Immature natural killer cell (primary cell): ENCODE results near the gene NPR3. TPM values are rescaled to one million over a fixed set of nuclear protein-coding genes. Genes with fewer than 3 reads are reported as not detected.

Source experiments
- DNase-seq, 3 donors: peaks; one replicate each; pipeline ENCODE4 v3.0.0; 2022; ENCODE audit warnings: mixed read lengths in 1 of 3
- H3K27ac Mint-ChIP-seq, 6 donors: one replicate each; pipeline ENCODE4 v1.8.0; 2020; ENCODE audit warnings: mixed read lengths in 6 of 6, mild to moderate bottlenecking in 5 of 6, inconsistent platforms in 4 of 6, moderate library complexity in 3 of 6
- H3K27me3 Mint-ChIP-seq, 3 donors: one replicate each; pipeline ENCODE4 v1.8.0; 2020 to 2021; ENCODE audit warnings: low read depth in 3 of 3, mild to moderate bottlenecking in 3 of 3, mixed read lengths in 3 of 3, moderate library complexity in 3 of 3, inconsistent platforms in 1 of 3
- H3K36me3 Mint-ChIP-seq, 3 donors: one replicate each; pipeline ENCODE4 v1.8.0; 2020; ENCODE audit warnings: mixed read lengths in 3 of 3, inconsistent platforms in 2 of 3, mild to moderate bottlenecking in 2 of 3
- H3K4me1 Mint-ChIP-seq, 2 donors: one replicate each; pipeline ENCODE4 v1.8.0; 2020; ENCODE audit warnings: inconsistent platforms in 2 of 2, mild to moderate bottlenecking in 2 of 2, mixed read lengths in 2 of 2, moderate library complexity in 1 of 2
- H3K4me3 Mint-ChIP-seq, 5 donors: one replicate each; pipeline ENCODE4 v1.8.0; 2020; ENCODE audit warnings: mild to moderate bottlenecking in 5 of 5, mixed read lengths in 5 of 5, inconsistent platforms in 3 of 5, moderate library complexity in 3 of 5
- H3K9me3 Mint-ChIP-seq, 6 donors: one replicate each; pipeline ENCODE4 v1.8.0; 2020; ENCODE audit warnings: mild to moderate bottlenecking in 6 of 6, mixed read lengths in 6 of 6, inconsistent platforms in 4 of 6, moderate library complexity in 3 of 6
- polyA plus RNA-seq, 3 donors: library from polyadenylated mRNA; unstranded; fragments of 300-500 nt; fragmentation: Illumina TruSeq; gene quantifications; one replicate each; pipeline ENCODE4 v1.2.3, GENCODE V29; 2021

The NPR3 gene
- polyA plus RNA-seq, 3 donors from 2014 or later = 0.04 TPM; not detected in 2

GRCh38 chr5:32753765-32754164, 42.6 kb downstream of the NPR3 start:
- H3K9me3 Mint-ChIP-seq = peaks cover 0 to 6% (median 1%) of the 10 kb centered on the region in 6 donors
- H3K27me3 Mint-ChIP-seq = peaks cover 3 to 5% (median 4%) of the 10 kb centered on the region in 3 donors
- H3K4me3 Mint-ChIP-seq = no peak overlapping the region
- no peaks in the 10 kb centered on the region for H3K36me3 Mint-ChIP-seq
- H3K27ac Mint-ChIP-seq = no peak overlapping the region
- no peak for DNase-seq
- H3K4me1 Mint-ChIP-seq = no peaks in the 10 kb centered on the region

DNA sequence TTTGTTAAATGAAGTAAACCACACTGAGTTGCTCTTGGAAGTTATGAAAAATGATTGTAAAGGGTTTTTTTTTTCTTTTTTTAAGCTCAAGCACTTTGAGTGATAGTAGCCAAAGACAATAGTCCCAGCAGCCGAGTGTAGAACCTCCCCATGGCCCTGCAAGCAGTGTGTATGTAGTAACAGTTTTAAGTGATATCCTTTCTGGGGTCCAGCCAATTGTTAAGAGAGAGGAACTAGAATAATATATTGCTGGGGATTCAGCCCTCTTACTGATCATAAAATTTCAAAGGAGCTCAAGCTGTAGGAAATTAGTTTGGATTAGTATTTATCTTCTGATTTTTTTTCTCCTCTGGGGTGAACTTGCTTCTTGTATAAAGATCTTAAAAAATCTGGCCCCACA, 43.2 kb downstream of the NPR3 start:
- Mint-ChIP-seq H3K4me3 (no peak overlapping the region), H3K4me1 (no peaks in the 10 kb centered on the region), H3K9me3 (peaks cover 0 to 6% (median 1%) of the 10 kb centered on the region in 6 donors), H3K27ac (no peak overlapping the region), H3K27me3 (peaks cover 3 to 5% (median 4%) of the 10 kb centered on the region in 3 donors), H3K36me3 (no peaks in the 10 kb centered on the region)
- DNase-seq = no peak

- no peak overlapping the region for H3K27ac Mint-ChIP-seq
- H3K9me3 Mint-ChIP-seq = peaks cover 0 to 8% (median 2%) of the 10 kb centered on the region in 6 donors
- no peak for DNase-seq
- peaks cover 0 to 2% of the 10 kb centered on the region in 2 donors for H3K4me1 Mint-ChIP-seq
- H3K36me3 Mint-ChIP-seq = no peaks in the 10 kb centered on the region
- H3K27me3 Mint-ChIP-seq = peaks cover 0 to 11% (median 5%) of the 10 kb centered on the region in 3 donors
- H3K4me3 Mint-ChIP-seq = peak overlapping the region in 3 of 5 donors; percentile 0 to 37 (median 28)
Observed at GRCh38 chr5:32760091-32760509, 49.0 kb downstream of the NPR3 start.

DNA sequence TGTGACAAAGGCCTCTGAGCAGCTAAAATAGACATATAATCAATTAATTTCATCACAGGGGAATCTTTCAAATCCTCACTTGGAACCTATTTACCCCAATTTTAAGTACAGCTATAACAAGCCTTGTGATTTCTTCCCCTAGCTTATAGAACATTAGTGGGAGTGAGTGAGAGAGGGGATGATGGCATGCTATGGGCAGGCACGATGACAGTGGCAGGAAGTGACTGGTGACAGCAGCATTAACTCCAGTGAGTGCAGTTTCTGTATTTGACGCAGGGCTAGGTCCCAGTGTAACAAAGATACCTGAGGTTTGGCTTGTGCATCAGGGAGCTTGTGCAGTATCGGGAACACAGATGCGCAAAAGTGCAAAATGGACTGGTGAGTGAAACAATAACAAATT, 54.1 kb downstream of the NPR3 start:
- H3K4me1 Mint-ChIP-seq = peaks cover 8% of the 10 kb centered on the region in 2 donors
- H3K36me3 Mint-ChIP-seq = no peaks in the 10 kb centered on the region
- H3K27ac Mint-ChIP-seq = no peak overlapping the region

GRCh38 chr5:32767948-32768467, 56.9 kb downstream of the NPR3 start:
- Mint-ChIP-seq H3K4me1 (peaks cover 22 to 23% of the 10 kb centered on the region in 2 donors), H3K36me3 (no peaks in the 10 kb centered on the region), H3K9me3 (peaks cover 0 to 8% (median 0%) of the 10 kb centered on the region in 6 donors), H3K27me3 (peaks cover 2 to 15% (median 2%) of the 10 kb centered on the region in 3 donors), H3K4me3 (no peak overlapping the region), H3K27ac (no peak overlapping the region)
- no peak for DNase-seq

More for the DNA sequence above, 54.1 kb downstream of the NPR3 start:
- Mint-ChIP-seq H3K27me3 (peaks cover 0 to 19% (median 8%) of the 10 kb centered on the region in 3 donors), H3K4me3 (no peak overlapping the region), H3K9me3 (peaks cover 0 to 8% (median 0%) of the 10 kb centered on the region in 6 donors)
- no peak for DNase-seq

DNA sequence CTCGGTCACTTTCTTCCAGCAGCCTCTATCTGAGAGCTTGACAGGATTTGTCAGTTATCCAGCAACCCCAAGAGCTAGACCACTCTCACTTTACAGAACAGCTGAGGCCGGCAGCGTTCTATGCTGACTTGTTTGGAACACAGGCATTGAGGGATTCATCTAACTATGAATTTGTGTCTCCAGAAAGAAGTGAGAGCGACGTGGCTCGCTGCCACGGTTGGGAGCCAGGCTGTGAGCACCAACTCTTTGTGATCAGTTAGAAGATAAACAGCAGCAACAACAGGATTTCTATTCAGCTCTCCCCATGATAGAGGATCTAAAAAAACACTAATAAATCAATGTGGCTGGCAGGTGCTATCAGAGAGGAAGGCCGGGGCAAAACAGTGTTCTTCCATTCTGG, 58.6 kb downstream of the NPR3 start:
- Mint-ChIP-seq H3K27ac (no peak overlapping the region), H3K9me3 (peaks cover 0 to 1% (median 0%) of the 10 kb centered on the region in 6 donors), H3K27me3 (peaks cover 1 to 16% (median 2%) of the 10 kb centered on the region in 3 donors), H3K4me3 (peak overlapping the region in 1 of 5 donors; percentile 15), H3K36me3 (peaks cover 0 to 4% (median 0%) of the 10 kb centered on the region in 3 donors), H3K4me1 (peaks cover 22 to 23% of the 10 kb centered on the region in 2 donors)
- DNase-seq = no peak

GRCh38 chr5:32770444-32770843, 59.3 kb downstream of the NPR3 start:
- Mint-ChIP-seq H3K27me3 (peaks cover 1 to 13% (median 2%) of the 10 kb centered on the region in 3 donors), H3K4me3 (peak overlapping the region in 3 of 5 donors; percentile 16 to 56 (median 40)), H3K36me3 (peaks cover 0 to 4% (median 0%) of the 10 kb centered on the region in 3 donors), H3K4me1 (peaks cover 22 to 23% of the 10 kb centered on the region in 2 donors), H3K9me3 (no peaks in the 10 kb centered on the region), H3K27ac (no peak overlapping the region)
- no peak for DNase-seq

- Mint-ChIP-seq H3K9me3 (no peaks in the 10 kb centered on the region), H3K27me3 (peaks cover 2 to 12% (median 3%) of the 10 kb centered on the region in 3 donors), H3K4me3 (peak overlapping the region in 3 of 5 donors; percentile 16 to 56 (median 40)), H3K27ac (peak overlapping the region in 1 of 6 donors; percentile 76), H3K4me1 (peaks cover 22 to 23% of the 10 kb centered on the region in 2 donors), H3K36me3 (peaks cover 0 to 4% (median 0%) of the 10 kb centered on the region in 3 donors)
- peak in 1 of 3 donors; percentile 2 for DNase-seq
Observed at GRCh38 chr5:32771037-32771436, 59.9 kb downstream of the NPR3 start.

DNA sequence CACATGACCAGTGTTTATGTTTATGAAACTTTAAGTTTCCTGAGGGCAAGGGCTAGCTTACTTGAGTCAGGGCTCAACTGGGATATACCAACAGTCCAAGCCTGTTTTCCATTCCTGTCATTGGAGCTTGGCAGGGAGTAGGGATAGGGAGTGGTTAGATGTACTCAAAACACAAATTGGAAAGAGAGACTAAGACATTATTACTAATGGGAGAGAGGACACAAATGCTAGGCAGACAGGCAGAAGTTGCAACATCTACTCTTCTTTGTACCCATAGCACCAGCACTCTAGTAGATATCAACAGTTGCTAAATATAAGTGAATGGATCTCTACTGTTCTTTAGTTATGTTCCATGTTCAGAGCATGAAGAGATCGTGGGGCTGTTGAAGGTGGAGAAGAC, 62.8 kb downstream of the NPR3 start:
- Mint-ChIP-seq H3K27ac (no peak overlapping the region), H3K36me3 (peaks cover 0 to 4% (median 0%) of the 10 kb centered on the region in 3 donors), H3K9me3 (no peaks in the 10 kb centered on the region), H3K27me3 (peaks cover 2 to 7% (median 3%) of the 10 kb centered on the region in 3 donors), H3K4me1 (peaks cover 22 to 23% of the 10 kb centered on the region in 2 donors), H3K4me3 (no peak overlapping the region)
- DNase-seq = no peak

GRCh38 chr5:32776200-32776599, 65.1 kb downstream of the NPR3 start:
- Mint-ChIP-seq H3K4me1 (peaks cover 4 to 5% of the 10 kb centered on the region in 2 donors), H3K4me3 (no peak overlapping the region), H3K27ac (no peak overlapping the region), H3K9me3 (no peaks in the 10 kb centered on the region), H3K27me3 (peaks cover 2 to 9% (median 3%) of the 10 kb centered on the region in 3 donors), H3K36me3 (peaks cover 0 to 4% (median 0%) of the 10 kb centered on the region in 3 donors)
- no peak for DNase-seq

GRCh38 chr5:32777222-32777621, 66.1 kb downstream of the NPR3 start:
- Mint-ChIP-seq H3K4me3 (no peak overlapping the region), H3K27me3 (peaks cover 0 to 9% (median 3%) of the 10 kb centered on the region in 3 donors), H3K9me3 (no peaks in the 10 kb centered on the region), H3K27ac (no peak overlapping the region), H3K4me1 (no peaks in the 10 kb centered on the region), H3K36me3 (peaks cover 0 to 4% (median 0%) of the 10 kb centered on the region in 3 donors)
- no peak for DNase-seq

- no peaks in the 10 kb centered on the region for H3K4me1 Mint-ChIP-seq
- H3K9me3 Mint-ChIP-seq = no peaks in the 10 kb centered on the region
- peaks cover 0 to 4% (median 0%) of the 10 kb centered on the region in 3 donors for H3K36me3 Mint-ChIP-seq
- DNase-seq = no peak
- no peak overlapping the region for H3K27ac Mint-ChIP-seq
- peaks cover 0 to 9% (median 3%) of the 10 kb centered on the region in 3 donors for H3K27me3 Mint-ChIP-seq
- H3K4me3 Mint-ChIP-seq = no peak overlapping the region
Observed at GRCh38 chr5:32777733-32778132, 66.6 kb downstream of the NPR3 start.

DNA sequence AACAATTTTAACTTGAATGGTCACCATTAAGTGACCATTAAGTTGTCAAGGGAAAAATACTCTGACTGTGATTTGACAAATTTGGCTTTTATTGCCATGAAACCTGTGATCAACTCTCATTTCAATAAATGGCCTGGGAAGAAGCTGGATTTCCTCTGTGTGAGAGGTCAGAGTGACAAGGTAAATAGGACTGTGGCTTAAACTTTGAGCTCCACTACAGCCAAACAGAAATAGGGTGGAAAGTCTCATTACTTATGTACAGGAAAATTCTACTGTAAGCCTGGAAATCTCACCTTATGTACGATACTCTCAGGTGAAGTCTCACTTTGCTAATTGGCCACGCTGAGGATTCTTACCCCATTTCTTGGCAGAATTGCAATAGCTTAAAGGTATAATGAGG, 67.3 kb downstream of the NPR3 start:
- Mint-ChIP-seq H3K27me3 (peaks cover 0 to 9% (median 3%) of the 10 kb centered on the region in 3 donors), H3K36me3 (peaks cover 0 to 4% (median 0%) of the 10 kb centered on the region in 3 donors), H3K9me3 (no peaks in the 10 kb centered on the region), H3K4me1 (no peaks in the 10 kb centered on the region), H3K4me3 (no peak overlapping the region), H3K27ac (no peak overlapping the region)
- no peak for DNase-seq

DNA sequence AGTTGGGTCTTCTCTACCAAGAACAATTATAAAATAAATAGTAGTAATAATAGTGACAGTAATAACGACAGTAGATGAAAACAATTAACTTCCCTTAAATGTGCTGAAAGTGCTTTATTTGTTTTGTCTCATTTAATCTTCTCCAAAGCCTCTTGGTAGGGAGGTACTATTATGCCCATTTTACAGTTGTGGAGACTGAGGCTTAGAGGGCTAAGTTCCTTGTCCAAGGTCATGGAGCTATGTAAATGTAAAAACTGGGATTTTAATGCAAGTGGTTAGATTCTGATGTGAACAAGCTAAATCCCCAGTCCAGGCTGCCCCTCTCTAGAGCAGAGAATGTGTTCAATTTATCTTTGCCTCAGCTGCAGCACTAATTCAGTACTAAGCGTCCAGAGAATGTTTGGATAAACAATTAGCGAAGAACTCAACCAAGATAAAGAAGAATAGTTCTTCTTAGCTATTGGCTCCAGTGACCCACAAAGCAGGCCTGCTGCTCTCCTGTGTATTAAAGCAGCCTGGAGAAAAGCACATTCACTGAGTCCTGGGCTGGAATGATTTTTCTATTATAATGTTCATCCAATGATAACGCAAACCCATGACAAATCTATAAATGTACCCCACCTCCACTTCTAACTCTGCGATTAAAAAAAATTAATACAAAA, 68.8 kb downstream of the NPR3 start:
- DNase-seq = no peak
- H3K27me3 Mint-ChIP-seq = peaks cover 0 to 7% (median 2%) of the 10 kb centered on the region in 3 donors
- H3K9me3 Mint-ChIP-seq = no peaks in the 10 kb centered on the region
- H3K4me3 Mint-ChIP-seq = no peak overlapping the region
- no peaks in the 10 kb centered on the region for H3K4me1 Mint-ChIP-seq
- no peaks in the 10 kb centered on the region for H3K36me3 Mint-ChIP-seq
- no peak overlapping the region for H3K27ac Mint-ChIP-seq
